IMR-90 (cell line): ENCODE data around the gene STYK1. TPM values are rescaled to one million over a fixed set of nuclear protein-coding genes. Genes with fewer than 3 reads are reported as not detected.

Source experiments
- ATAC-seq: fragments of 200-7000 bp; cut with Tn5 transposase; 2 replicates; pipeline ENCODE4 v1.9.1; 2020; ENCODE audit warnings: low read depth, mild to moderate bottlenecking, moderate library complexity
- BruUV-seq: library from RNA; stranded (reverse); fragments of 400-500 nt; replicated peaks from 2 replicates; lab custom pipeline; 2021; lab: Mats Ljungman, UMichigan
- CTCF ChIA-PET: fragments of 300-600 bp; formaldehyde crosslinking; extraction: SDS; loops from one replicate; lab custom pipeline; 2021; ENCODE audit warnings: antibody characterized with exemption; lab: Yijun Ruan, JAX
- POLR2A ChIA-PET: fragments of 300-600 bp; sonication (Branson Sonifier 250); formaldehyde crosslinking; loops from one replicate; lab custom pipeline; 2022; ENCODE audit warnings: antibody characterized with exemption; ENCODE audit not compliant: unreplicated experiment; lab: Charles Lee
- DNase-seq: peaks from one replicate; pipeline ENCODE4 v3.0.0; 2013
- H2AFZ ChIP-seq: replicated peaks from 2 replicates; pipeline ENCODE3; 2013; ENCODE audit warnings: low read length, mild to moderate bottlenecking; ENCODE audit not compliant: poor library complexity
- H2AK5ac ChIP-seq: 2 replicates; pipeline ENCODE4 v1.6.1; 2013; ENCODE audit warnings: low read depth, low read length, inconsistent platforms
- H2AK9ac ChIP-seq: replicated peaks from 2 replicates; pipeline ENCODE3; 2013; ENCODE audit warnings: mild to moderate bottlenecking, low read depth, low read length, moderate library complexity; ENCODE audit not compliant: poor library complexity
- H2BK120ac ChIP-seq: 2 replicates; pipeline ENCODE4 v1.6.1; 2013; ENCODE audit warnings: low read depth, low read length, inconsistent platforms
- H2BK15ac ChIP-seq: 3 replicates; pipeline ENCODE4 v1.6.1; 2013; ENCODE audit warnings: low read depth, low read length, inconsistent platforms
- H2BK20ac ChIP-seq: 2 replicates; pipeline ENCODE4 v1.6.1; 2013; ENCODE audit warnings: low read depth, mild to moderate bottlenecking, inconsistent platforms, low read length, moderate library complexity
- H2BK5ac ChIP-seq: 2 replicates; pipeline ENCODE4 v1.6.1; 2013; ENCODE audit warnings: mild to moderate bottlenecking, low read depth, low read length, inconsistent platforms; ENCODE audit not compliant: poor library complexity, severe bottlenecking
- H3K14ac ChIP-seq: replicated peaks from 2 replicates; pipeline ENCODE4 v1.6.1; 2013; ENCODE audit warnings: low read depth, low read length, inconsistent platforms
- H3K18ac ChIP-seq: 2 replicates; pipeline ENCODE4 v1.6.1; 2013; ENCODE audit warnings: low read depth, low read length, control low read depth
- H3K23ac ChIP-seq: 2 replicates; pipeline ENCODE4 v1.6.1; 2013; ENCODE audit warnings: low read depth, low read length, inconsistent platforms
- H3K27ac ChIP-seq: 2 replicates; pipeline ENCODE4 v1.5.1; 2013; ENCODE audit warnings: mild to moderate bottlenecking, control low read depth, low read length; ENCODE audit not compliant: insufficient read depth
- H3K27me3 ChIP-seq: 2 replicates; pipeline ENCODE4 v1.6.1; 2013; ENCODE audit warnings: low read length; ENCODE audit not compliant: control insufficient read depth, insufficient read depth
- H3K36me3 ChIP-seq: 2 replicates; pipeline ENCODE4 v1.6.1; 2013; ENCODE audit warnings: low read length, mixed read lengths; ENCODE audit not compliant: control insufficient read depth, insufficient read depth
- H3K4ac ChIP-seq: 2 replicates; pipeline ENCODE4 v1.6.1; 2013; ENCODE audit warnings: low read depth, low read length, inconsistent platforms
- H3K4me1 ChIP-seq: 2 replicates; pipeline ENCODE4 v1.6.1; 2013; ENCODE audit warnings: low read length, mixed read lengths; ENCODE audit not compliant: control insufficient read depth, insufficient read depth
- H3K4me2 ChIP-seq: 2 replicates; pipeline ENCODE4 v1.6.1; 2013; ENCODE audit warnings: low read depth, mild to moderate bottlenecking, control low read depth, low read length, moderate library complexity
- H3K4me3 ChIP-seq: 2 replicates; pipeline ENCODE4 v1.5.1; 2013; ENCODE audit warnings: low read depth, mild to moderate bottlenecking, control low read depth, low read length, moderate library complexity; ENCODE audit not compliant: insufficient read depth
- H3K56ac ChIP-seq: 2 replicates; pipeline ENCODE4 v1.6.1; 2013; ENCODE audit warnings: low read length, inconsistent platforms; ENCODE audit not compliant: insufficient read depth; ENCODE audit errors: extremely low read depth
- H3K79me1 ChIP-seq, 2 experiments: 2 replicates each; pipeline ENCODE4 v1.6.1; 2013; ENCODE audit warnings: low read length in 2 of 2, inconsistent platforms in 1 of 2, low read depth in 1 of 2
- H3K9ac ChIP-seq: 2 replicates; pipeline ENCODE4 v1.6.1; 2013; ENCODE audit warnings: low read depth, low read length, control low read depth
- H3K9me1 ChIP-seq: 2 replicates; pipeline ENCODE4 v1.6.1; 2013; ENCODE audit warnings: low read length, inconsistent platforms; ENCODE audit not compliant: insufficient read depth
- H3K9me3 ChIP-seq: 2 replicates; pipeline ENCODE4 v1.6.1; 2013; ENCODE audit warnings: low read length; ENCODE audit not compliant: control insufficient read depth, insufficient read depth
- H4K20me1 ChIP-seq: 2 replicates; pipeline ENCODE4 v1.6.1; 2013; ENCODE audit warnings: low read length, inconsistent platforms; ENCODE audit not compliant: insufficient read depth
- H4K5ac ChIP-seq: 2 replicates; pipeline ENCODE4 v1.6.1; 2013; ENCODE audit warnings: mild to moderate bottlenecking, low read depth, low read length, control low read depth
- H4K8ac ChIP-seq, 2 experiments: 2 replicates each; pipeline ENCODE4 v1.6.1; 2013; ENCODE audit warnings: low read depth in 2 of 2, low read length in 2 of 2, control low read depth in 1 of 2, inconsistent platforms in 1 of 2
- H4K91ac ChIP-seq: 2 replicates; pipeline ENCODE4 v1.6.1; 2013; ENCODE audit warnings: low read depth, low read length, inconsistent platforms; ENCODE audit not compliant: insufficient read depth
- CEBPB ChIP-seq: IDR thresholded peaks from 2 replicates; pipeline ENCODE4 v1.6.1; 2012; ENCODE audit warnings: low read depth, low read length, improper control_type of control experiment
- CTCF ChIP-seq: conservative IDR thresholded peaks from 2 replicates; pipeline ENCODE4 v1.5.1; 2012; ENCODE audit warnings: mild to moderate bottlenecking, low read depth, low read length, improper control_type of control experiment
- ELK1 ChIP-seq: fragments of 150-350 bp; IDR thresholded peaks from 2 replicates; pipeline ENCODE4 v1.6.1; 2016; ENCODE audit warnings: low read depth, mild to moderate bottlenecking, low read length, moderate library complexity, borderline replicate concordance
- NFE2L2 ChIP-seq: fragments of 150-350 bp; IDR thresholded peaks from 2 replicates; pipeline ENCODE4 v1.6.1; 2016; ENCODE audit warnings: low read depth, mild to moderate bottlenecking, low read length
- POLR2A ChIP-seq: IDR thresholded peaks from 2 replicates; pipeline ENCODE4 v1.6.1; 2012; ENCODE audit warnings: mild to moderate bottlenecking, low read depth, low read length
- WGBS, 2 experiments: methylation state at CpG; one replicate each; pipeline versions ENCODE4 v1.1.5 to v1.1.7; 2013; ENCODE audit warnings: missing lambda C conversion rate in 2 of 2; ENCODE audit not compliant: insufficient read length in 1 of 2; ENCODE audit errors: extremely low coverage in 2 of 2; 5-methylcytosine and 5-hydroxymethylcytosine counted together
- dilution Hi-C: fragments of 300-500 bp; cut with HindIII; formaldehyde crosslinking; loops from one replicate; pipeline ENCODE4 v1.14.3; 2018; ENCODE audit warnings: low sequenced_read_pairs; ENCODE audit not compliant: unreplicated experiment
- in situ Hi-C: fragments of 300-500 bp; cut with MboI; formaldehyde crosslinking; loops from 3 replicates; pipeline ENCODE4 v1.14.3; 2019; ENCODE audit warnings: low sequenced_read_pairs, inconsistent platforms, mixed read lengths
- intact Hi-C: fragments of 100-400 bp; cut with micrococcal nuclease; formaldehyde crosslinking; loops from 2 replicates; pipeline ENCODE4 v1.10.0; 2022
- polyA plus RNA-seq, 3 experiments: library from polyadenylated mRNA; depleted of rRNA; stranded (reverse); fragments of >200 nt; gene quantifications; 2 replicates each; pipeline ENCODE4 v1.2.3, GENCODE V29; 2012; ENCODE audit warnings: low replicate concordance in 1 of 3
- total RNA-seq: library from RNA; depleted of rRNA; stranded (reverse); fragments of >200 nt; gene quantifications from 2 replicates; pipeline ENCODE4 v1.2.3, GENCODE V29; 2012

The STYK1 gene
- total and polyA plus RNA-seq, 2 of the 4 experiments (the other 2 are of a cell fraction) = 0.36 to 0.72 TPM

DNA sequence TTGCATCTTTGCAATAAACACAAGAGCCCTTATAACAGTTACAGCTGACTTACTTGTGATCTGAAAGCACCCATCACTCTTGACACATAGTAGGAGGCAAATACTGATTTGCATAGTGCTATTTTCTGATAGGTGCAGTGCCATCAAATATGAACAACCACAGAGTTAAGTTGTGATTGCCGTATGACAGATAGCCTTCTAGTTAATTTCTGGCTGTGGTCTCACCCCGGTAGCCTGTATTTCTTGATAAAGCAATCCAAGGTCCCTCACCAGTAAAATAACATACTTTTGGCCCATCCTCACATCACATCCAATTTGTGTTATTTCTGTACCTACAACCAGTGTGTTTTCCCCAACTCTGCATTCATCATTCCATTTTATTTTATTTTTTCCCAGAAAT is 23.3 kb upstream of the STYK1 start:
- BruUV-seq = no TSS peak
- ChIA-PET POLR2A (no interaction called here), CTCF (interaction anchor here (1.2 kb wide), 1 partner anchor 53 kb away, joined by 3 read pairs; no protein-coding TSS in a partner anchor)

More for the DNA sequence above, 23.3 kb upstream of the STYK1 start:
- H4K8ac ChIP-seq = no peak overlapping the region
- no peak overlapping the region for H2AK5ac ChIP-seq
- intact Hi-C loops = no loop called here
- H4K5ac ChIP-seq = no peak overlapping the region
- no CpG with 5 or more reads among the region's 2 CpGs for WGBS, 2 experiments
- no peaks in the 10 kb centered on the region; a peak in 1 of 4 replicates for H3K79me1 ChIP-seq
- H2BK5ac ChIP-seq = no peak overlapping the region
- no peak overlapping the region for H2BK120ac ChIP-seq
- dilution Hi-C loops = no loop called here
- no peaks in the 10 kb centered on the region for H3K27me3 ChIP-seq
- no peak overlapping the region for H3K18ac ChIP-seq
- H3K9me3 ChIP-seq = no peaks in the 10 kb centered on the region
- H3K56ac ChIP-seq = no peak overlapping the region
- in situ Hi-C loops = no loop called here
- H3K4me2 ChIP-seq = no peak overlapping the region
- H3K14ac ChIP-seq = no peak overlapping the region
- no peak overlapping the region for H3K23ac ChIP-seq
- no peak overlapping the region for H3K4ac ChIP-seq
- no peak overlapping the region for H2AFZ ChIP-seq
- H2AK9ac ChIP-seq = no peak overlapping the region
- no peak overlapping the region for H3K27ac ChIP-seq
- H3K4me3 ChIP-seq = no peak overlapping the region
- no peak for ATAC-seq
- no peak overlapping the region for H2BK15ac ChIP-seq
- H3K4me1 ChIP-seq = no peaks in the 10 kb centered on the region
- no peaks in the 10 kb centered on the region for H4K20me1 ChIP-seq
- H4K91ac ChIP-seq = no peak overlapping the region
- H3K9ac ChIP-seq = no peak overlapping the region
- H3K9me1 ChIP-seq = no peaks in the 10 kb centered on the region; the same call in 1 of the 2 replicates
- H2BK20ac ChIP-seq = no peak overlapping the region
- no peak for DNase-seq
- H3K36me3 ChIP-seq = peaks cover 36% of the 10 kb centered on the region
- no peak for TF ChIP-seq POLR2A
- no peak for TF ChIP-seq CTCF
- no peak for TF ChIP-seq NFE2L2
- TF ChIP-seq CEBPB = no peak
- TF ChIP-seq ELK1 = no peak
